ENCODE results near the gene FHOD3.

The FHOD3 gene

DNA sequence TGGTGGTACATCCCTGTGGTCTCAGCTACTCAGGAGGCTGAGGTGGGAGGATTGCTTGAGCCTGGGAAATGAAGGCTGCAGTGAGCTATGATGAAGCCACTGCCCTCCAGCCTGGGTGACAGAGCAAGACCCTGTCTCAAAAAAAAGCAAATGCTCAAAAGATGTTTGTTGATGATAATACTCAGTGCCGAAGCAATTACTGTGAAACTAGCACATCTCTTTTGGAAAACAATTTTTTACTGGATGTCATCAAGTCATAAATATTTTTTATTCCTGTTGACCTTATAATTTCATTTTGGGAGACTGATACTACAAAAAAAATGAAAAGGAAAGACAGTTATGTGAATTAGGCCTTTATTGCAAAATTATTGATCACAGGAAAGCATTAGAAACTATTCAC lies 34.5 kb upstream of the FHOD3 start:
- Histone ChIP-seq H3K4me3 (ENCODE audit: low read depth, low read length) (no peak overlapping the region), H3K27ac (no peak overlapping the region), H3K27me3 (replicated peaks) (no peaks in the 10 kb centered on the region), H3K36me3 (replicated peaks) (no peaks in the 10 kb centered on the region)
- in situ Hi-C loops (cut with HindIII; ENCODE audit: low pct_ligation_motif_present, low sequenced_read_pairs), result no loop called here
- TF ChIP-seq, protein P1, sequence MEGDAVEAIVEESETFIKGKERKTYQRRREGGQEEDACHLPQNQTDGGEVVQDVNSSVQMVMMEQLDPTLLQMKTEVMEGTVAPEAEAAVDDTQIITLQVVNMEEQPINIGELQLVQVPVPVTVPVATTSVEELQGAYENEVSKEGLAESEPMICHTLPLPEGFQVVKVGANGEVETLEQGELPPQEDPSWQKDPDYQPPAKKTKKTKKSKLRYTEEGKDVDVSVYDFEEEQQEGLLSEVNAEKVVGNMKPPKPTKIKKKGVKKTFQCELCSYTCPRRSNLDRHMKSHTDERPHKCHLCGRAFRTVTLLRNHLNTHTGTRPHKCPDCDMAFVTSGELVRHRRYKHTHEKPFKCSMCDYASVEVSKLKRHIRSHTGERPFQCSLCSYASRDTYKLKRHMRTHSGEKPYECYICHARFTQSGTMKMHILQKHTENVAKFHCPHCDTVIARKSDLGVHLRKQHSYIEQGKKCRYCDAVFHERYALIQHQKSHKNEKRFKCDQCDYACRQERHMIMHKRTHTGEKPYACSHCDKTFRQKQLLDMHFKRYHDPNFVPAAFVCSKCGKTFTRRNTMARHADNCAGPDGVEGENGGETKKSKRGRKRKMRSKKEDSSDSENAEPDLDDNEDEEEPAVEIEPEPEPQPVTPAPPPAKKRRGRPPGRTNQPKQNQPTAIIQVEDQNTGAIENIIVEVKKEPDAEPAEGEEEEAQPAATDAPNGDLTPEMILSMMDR (IDR thresholded peaks at IDR 0.05; ENCODE audit: low read depth, low read length, missing control alignments), result no peak
- no peak for DNase-seq

DNA sequence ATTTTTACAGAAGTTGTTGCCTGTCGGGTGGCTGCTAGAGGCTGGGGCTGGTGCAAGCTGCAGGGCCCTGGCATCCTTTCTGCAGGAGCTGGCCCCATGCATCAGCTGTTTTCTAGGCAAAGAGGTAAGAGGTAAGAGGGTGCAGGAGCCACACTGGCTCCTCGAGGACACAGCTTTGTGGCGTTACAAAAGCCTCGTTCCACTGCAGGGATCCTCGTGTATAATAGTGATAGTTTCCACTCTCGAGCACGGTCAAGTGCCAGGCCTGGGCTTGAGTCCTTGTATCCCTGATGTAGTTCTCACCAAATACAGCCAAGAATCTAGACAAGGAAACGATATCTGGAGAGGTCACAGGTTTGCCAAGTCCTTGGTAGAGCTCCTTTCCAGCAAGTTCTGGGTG lies 33.2 kb upstream of the FHOD3 start:
- H3K36me3 ChIP-seq (replicated peaks), result no peaks in the 10 kb centered on the region
- no peak for DNase-seq
- H3K4me3 ChIP-seq (ENCODE audit: low read depth, low read length), result no peak overlapping the region
- H3K27ac ChIP-seq, result no peak overlapping the region
- in situ Hi-C loops (cut with HindIII; ENCODE audit: low pct_ligation_motif_present, low sequenced_read_pairs), result no loop called here
- TF ChIP-seq, protein P1 (IDR thresholded peaks at IDR 0.05; ENCODE audit: low read depth, low read length, missing control alignments), result no peak
- no peaks in the 10 kb centered on the region for H3K27me3 ChIP-seq (replicated peaks)

DNA sequence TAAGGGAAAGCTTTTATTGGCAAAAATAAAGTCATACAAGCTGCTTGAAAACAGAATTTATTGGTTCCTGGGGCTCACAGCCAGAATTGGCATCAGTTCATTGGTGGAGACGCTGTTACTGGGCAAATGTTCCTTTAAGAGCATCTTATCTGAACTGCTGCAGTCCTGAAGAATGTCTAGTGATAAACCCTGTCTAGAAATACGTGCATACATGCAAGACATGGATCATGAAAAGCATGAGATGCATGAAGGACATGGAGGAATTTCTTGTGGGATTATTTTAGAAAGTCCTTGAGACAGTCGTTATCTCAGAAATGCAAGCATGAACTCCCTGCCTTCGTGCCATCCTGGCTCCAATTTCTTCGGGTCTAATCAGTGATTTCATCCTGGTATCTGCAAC lies 32.5 kb upstream of the FHOD3 start:
- Histone ChIP-seq H3K27ac (no peak overlapping the region), H3K27me3 (replicated peaks) (no peaks in the 10 kb centered on the region), H3K4me3 (ENCODE audit: low read depth, low read length) (no peak overlapping the region), H3K36me3 (replicated peaks) (no peaks in the 10 kb centered on the region)
- TF ChIP-seq, protein P1 (IDR thresholded peaks at IDR 0.05; ENCODE audit: low read depth, low read length, missing control alignments), result no peak
- DNase-seq, result peak; percentile 34
- in situ Hi-C loops (cut with HindIII; ENCODE audit: low pct_ligation_motif_present, low sequenced_read_pairs), result no loop called here

DNA sequence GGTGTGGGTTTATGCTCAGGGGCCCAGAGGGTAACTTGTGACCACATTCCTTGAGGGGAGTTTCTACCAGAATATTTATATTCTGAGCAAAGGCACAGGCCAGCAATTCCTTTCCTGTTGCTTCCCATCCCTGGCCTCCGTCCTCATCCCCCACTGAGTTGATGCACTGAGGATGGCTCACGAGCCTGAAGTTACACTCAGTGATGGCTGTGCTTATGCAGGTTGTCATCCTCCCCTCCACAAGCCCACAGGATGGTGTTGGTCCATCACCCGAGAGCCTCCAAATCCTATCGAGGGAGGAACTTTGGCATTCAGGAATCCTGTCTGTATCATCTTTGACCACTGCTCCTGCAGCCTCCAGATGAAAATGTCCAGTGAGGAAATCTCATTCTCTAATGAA lies 28.4 kb upstream of the FHOD3 start:
- Histone ChIP-seq H3K27ac (no peak overlapping the region), H3K36me3 (replicated peaks) (no peaks in the 10 kb centered on the region), H3K4me3 (ENCODE audit: low read depth, low read length) (no peak overlapping the region), H3K27me3 (replicated peaks) (no peaks in the 10 kb centered on the region)
- no peak for DNase-seq
- TF ChIP-seq, protein P1 (IDR thresholded peaks at IDR 0.05; ENCODE audit: low read depth, low read length, missing control alignments), result no peak
- in situ Hi-C loops (cut with HindIII; ENCODE audit: low pct_ligation_motif_present, low sequenced_read_pairs), result no loop called here

DNA sequence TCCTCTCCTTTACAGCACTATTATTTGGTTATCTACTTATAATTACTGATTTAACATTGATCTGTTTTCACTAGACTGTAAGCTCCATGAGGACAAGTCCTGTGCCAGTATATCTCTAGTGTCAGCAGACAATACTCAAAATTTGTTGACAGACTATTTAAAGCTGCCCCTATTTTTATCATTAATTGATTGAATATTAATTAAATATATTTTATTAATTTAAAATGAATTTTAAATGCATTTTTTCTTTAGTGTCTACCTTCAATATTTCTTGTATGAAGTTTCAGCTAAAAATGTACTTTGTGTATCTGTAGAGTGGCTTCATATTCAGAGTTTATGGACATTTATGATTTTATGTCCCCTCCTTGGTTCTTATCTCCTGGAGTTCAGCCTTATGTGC lies 26.4 kb upstream of the FHOD3 start:
- TF ChIP-seq, protein P1 (IDR thresholded peaks at IDR 0.05; ENCODE audit: low read depth, low read length, missing control alignments), result no peak
- no peak for DNase-seq
- no peaks in the 10 kb centered on the region for H3K27me3 ChIP-seq (replicated peaks)
- H3K36me3 ChIP-seq (replicated peaks), result no peaks in the 10 kb centered on the region
- in situ Hi-C loops (cut with HindIII; ENCODE audit: low pct_ligation_motif_present, low sequenced_read_pairs), result no loop called here
- no peak overlapping the region for H3K27ac ChIP-seq
- no peak overlapping the region for H3K4me3 ChIP-seq (ENCODE audit: low read depth, low read length)

DNA sequence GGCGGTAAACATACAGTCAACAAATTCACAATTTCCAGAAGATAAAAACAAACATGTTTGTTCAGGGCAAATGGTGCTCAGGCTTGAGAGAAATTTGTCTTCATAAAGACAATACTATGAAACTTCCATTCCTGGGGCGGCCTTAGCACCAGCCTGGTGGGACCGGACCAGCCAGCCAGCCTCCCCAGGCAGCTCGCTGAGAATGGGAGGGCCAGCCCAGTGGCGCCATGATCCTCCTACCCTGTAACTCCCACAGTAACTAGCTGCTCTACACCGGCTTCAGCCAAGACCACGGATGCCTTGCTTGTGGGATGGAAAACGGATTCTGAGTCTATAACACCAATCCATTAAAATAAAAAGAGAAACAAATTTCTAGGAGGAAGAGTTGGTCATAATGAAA lies 24.2 kb upstream of the FHOD3 start:
- no peaks in the 10 kb centered on the region for H3K27me3 ChIP-seq (replicated peaks)
- in situ Hi-C loops (cut with HindIII; ENCODE audit: low pct_ligation_motif_present, low sequenced_read_pairs), result no loop called here
- H3K36me3 ChIP-seq (replicated peaks), result no peaks in the 10 kb centered on the region
- H3K27ac ChIP-seq, result no peak overlapping the region
- no peak overlapping the region for H3K4me3 ChIP-seq (ENCODE audit: low read depth, low read length)
- DNase-seq, result no peak
- TF ChIP-seq, protein P1 (IDR thresholded peaks at IDR 0.05; ENCODE audit: low read depth, low read length, missing control alignments), result no peak

All from brain microvascular endothelial cell (primary cell).